GM12864 (cell line): ENCODE data around the gene KCNAB1.

ENCODE experiments used
- DNase-seq: peaks from one replicate; pipeline ENCODE4 v3.0.0-alpha.2; 2011; ENCODE audit warnings: low read depth
- H3K4me3 ChIP-seq: 2 replicates; pipeline ENCODE4 v1.5.1; 2011; ENCODE audit warnings: mild to moderate bottlenecking, low read depth, low read length, control low read depth
- TF ChIP-seq, protein P1 (sequence below): IDR thresholded peaks from 2 replicates; pipeline ENCODE4 v1.5.1; 2011; ENCODE audit warnings: low read depth, mild to moderate bottlenecking, moderate library complexity, low read length, control low read depth, inconsistent platforms; ENCODE audit errors: missing control alignments

The KCNAB1 gene

DNA sequence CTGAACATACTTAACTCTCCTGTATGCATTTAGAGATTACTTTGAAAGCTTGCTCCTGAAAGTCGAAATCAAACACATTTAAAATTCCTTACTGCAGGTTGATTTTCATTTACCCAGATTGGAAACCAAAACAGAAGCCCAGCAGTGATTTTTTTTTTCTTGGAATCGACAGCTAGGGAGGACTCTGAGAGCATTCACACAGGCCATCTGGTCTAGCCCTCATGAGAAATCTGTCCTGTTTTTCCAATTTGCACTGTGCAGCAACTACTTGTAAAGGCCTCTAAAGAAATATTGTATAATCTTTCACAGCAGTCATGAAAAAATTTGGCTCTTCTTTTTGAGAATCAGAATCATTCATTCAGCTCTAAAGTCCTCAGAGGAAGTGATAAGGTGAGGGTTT is 179.2 kb downstream of the KCNAB1 start:
- H3K4me3 ChIP-seq, result no peak overlapping the region
- DNase-seq, result no peak
- TF ChIP-seq, protein P1, sequence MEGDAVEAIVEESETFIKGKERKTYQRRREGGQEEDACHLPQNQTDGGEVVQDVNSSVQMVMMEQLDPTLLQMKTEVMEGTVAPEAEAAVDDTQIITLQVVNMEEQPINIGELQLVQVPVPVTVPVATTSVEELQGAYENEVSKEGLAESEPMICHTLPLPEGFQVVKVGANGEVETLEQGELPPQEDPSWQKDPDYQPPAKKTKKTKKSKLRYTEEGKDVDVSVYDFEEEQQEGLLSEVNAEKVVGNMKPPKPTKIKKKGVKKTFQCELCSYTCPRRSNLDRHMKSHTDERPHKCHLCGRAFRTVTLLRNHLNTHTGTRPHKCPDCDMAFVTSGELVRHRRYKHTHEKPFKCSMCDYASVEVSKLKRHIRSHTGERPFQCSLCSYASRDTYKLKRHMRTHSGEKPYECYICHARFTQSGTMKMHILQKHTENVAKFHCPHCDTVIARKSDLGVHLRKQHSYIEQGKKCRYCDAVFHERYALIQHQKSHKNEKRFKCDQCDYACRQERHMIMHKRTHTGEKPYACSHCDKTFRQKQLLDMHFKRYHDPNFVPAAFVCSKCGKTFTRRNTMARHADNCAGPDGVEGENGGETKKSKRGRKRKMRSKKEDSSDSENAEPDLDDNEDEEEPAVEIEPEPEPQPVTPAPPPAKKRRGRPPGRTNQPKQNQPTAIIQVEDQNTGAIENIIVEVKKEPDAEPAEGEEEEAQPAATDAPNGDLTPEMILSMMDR, result no peak

DNA sequence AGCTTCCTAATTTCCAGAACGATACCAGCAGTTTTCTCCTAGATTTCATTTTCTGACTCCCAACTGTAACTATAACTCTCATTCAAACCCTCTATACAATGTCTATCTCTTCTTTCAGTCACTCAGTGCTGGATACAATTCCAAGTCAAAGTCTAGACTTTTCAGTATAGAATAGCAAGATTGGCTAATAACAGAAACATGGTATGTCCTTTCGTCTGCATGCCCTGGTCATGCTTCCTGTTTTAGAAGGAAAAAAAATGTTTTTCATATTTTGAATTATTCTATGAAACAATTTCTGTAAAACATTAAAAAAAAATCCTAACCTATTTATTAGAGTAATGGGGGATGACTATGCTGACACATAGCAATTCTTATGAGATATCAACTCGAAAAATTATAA is 180.0 kb downstream of the KCNAB1 start:
- H3K4me3 ChIP-seq, result no peak overlapping the region
- TF ChIP-seq, protein P1, result no peak
- no peak for DNase-seq

DNA sequence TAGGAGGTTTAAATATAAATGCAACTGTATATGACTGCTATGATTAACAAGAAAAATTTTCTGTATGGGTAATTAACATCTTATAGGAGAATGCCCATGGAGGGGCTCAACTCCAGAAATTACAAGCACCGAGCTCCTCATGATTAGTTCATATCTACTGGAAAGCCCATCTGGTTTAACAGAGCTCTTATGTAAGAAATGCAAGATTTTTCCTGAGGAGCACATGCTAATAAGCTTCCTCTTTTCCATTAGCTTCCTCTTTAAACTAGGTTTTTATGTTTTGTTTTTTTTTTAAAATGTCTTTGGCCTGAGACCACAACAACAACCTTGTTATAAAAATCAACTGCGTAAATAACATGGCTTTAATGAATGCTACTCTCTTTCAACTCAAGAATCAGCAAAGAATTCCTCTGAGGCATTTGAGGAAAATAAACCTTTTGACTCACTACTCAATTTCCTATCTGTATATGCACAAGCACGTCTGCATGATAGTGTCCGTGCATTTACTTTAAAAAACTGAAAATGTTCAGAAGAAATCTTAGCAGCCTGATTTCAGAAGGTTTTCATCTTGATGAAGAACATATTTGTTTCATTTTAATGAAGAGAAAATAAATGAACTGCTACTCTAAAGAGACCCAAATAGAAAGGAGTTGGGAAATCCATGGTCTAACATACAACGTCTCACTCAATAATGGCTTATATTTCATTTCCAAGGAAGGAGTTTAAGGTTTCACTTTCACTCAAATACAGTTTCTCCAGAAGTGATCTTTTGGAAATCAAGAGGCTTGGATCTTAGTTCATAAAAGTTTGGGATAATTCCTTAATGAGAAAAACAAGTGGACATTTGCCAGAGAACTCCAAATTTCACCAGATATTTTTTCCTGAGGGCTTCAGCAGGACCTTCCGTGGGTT is 180.8 kb downstream of the KCNAB1 start:
- DNase-seq, result no peak
- TF ChIP-seq, protein P1, result no peak
- H3K4me3 ChIP-seq, result no peak overlapping the region

DNA sequence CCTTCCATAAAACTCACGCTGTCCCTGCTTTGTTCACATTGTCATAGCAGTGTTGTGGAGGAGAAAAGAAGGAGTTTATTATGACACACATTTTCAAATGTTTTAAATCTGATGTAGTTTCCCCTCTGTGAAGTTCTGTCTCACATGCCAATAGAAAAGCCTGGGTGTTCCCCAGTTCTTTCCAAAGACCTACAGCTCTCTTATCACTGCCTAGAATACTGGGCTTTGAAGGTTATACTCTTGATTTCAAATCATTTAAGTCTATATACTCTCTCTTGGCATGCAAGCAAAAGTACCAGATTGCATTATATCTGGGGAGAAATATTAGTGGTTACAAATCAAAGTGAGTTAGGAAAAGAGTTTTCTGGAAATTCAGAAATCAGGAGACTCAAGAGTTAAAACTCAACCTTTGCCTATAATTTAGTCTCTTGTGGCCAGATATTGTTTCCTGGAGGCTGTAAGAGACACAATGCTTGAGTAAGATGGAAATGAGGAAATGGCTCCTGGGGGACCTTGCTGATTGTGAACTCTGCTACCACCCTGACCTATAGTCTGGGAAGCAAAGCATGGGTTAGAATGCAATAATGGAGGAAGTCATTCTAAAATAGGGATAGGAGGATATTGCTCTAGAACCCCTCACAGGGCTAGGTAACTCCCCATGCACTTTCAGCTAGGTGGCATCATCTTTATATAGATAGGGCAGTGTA is 182.8 kb downstream of the KCNAB1 start:
- no peak for DNase-seq
- no peak overlapping the region for H3K4me3 ChIP-seq
- TF ChIP-seq, protein P1, result no peak

DNA sequence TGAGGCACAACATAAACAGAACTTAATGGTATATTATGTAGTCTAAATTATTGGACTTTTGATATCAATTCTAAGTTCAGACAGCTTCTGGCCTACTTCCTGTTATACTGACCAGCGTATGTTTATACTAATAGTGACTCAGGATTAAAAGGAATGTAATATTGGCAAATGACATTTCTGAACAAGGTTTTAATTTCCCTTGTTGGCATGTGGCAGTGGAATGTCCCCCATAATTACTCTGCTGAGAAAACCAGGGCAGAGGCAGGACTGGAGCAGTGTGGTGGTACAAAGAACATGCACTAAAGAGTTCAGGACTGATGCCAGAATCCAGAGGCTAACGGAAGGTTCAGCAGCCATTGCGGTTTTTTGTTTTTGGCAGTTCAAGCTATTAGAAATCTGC is 184.0 kb downstream of the KCNAB1 start:
- no peak for DNase-seq
- no peak overlapping the region for H3K4me3 ChIP-seq

DNA sequence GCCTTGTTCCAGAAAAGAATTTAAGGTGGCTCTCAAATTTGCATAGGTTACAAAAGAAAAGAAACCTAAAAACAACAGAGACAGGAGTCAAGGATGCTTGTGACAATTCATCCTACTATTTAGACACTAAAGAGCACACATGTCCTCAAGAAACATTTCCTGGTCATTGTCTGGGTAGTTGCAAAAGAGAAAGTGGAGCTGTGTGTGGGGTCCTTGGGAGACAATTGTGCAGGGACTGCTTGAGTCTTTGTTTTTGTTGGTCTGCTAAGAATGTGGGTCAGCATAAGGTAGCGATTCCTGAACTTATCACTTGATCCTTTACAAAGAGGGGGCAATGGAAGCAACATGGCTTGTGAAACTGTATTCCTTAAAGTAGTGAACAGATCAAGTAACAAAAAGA is 185.3 kb downstream of the KCNAB1 start:
- no peak for DNase-seq
- TF ChIP-seq, protein P1, result no peak
- no peak overlapping the region for H3K4me3 ChIP-seq

More for the DNA sequence above, 184.0 kb downstream of the KCNAB1 start:
- TF ChIP-seq, protein P1, result no peak

DNA sequence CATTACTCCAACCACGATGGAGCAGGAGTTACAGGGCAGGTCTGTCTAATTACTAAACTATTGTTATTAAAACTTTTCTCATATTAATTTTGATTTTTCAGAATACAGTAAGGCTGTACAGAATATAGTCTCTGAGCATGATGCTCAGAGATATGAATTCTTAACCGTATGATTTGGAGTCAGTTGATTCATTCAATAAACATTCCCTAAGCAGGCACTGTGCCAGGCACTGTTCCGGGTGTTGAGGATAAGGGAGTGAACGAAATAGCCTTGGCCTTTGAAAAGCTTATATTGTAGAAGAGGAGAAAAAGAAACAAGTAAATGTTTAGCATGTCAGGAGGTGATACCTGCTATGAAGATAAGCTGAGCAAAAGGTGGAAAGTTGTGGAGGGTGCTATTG is 187.3 kb downstream of the KCNAB1 start:
- DNase-seq, result no peak
- H3K4me3 ChIP-seq, result no peak overlapping the region
- TF ChIP-seq, protein P1, result no peak
